Measurements from ENCODE around the gene WDR82. TPM values are rescaled to one million over a fixed set of nuclear protein-coding genes. Genes with fewer than 3 reads are reported as not detected.

The WDR82 gene
- total and polyA plus RNA-seq, 2 of the 8 experiments (the other 6 are each of a cell fraction or from before 2014, with no cell fraction given) = 33.5 to 82.7 TPM

DNA sequence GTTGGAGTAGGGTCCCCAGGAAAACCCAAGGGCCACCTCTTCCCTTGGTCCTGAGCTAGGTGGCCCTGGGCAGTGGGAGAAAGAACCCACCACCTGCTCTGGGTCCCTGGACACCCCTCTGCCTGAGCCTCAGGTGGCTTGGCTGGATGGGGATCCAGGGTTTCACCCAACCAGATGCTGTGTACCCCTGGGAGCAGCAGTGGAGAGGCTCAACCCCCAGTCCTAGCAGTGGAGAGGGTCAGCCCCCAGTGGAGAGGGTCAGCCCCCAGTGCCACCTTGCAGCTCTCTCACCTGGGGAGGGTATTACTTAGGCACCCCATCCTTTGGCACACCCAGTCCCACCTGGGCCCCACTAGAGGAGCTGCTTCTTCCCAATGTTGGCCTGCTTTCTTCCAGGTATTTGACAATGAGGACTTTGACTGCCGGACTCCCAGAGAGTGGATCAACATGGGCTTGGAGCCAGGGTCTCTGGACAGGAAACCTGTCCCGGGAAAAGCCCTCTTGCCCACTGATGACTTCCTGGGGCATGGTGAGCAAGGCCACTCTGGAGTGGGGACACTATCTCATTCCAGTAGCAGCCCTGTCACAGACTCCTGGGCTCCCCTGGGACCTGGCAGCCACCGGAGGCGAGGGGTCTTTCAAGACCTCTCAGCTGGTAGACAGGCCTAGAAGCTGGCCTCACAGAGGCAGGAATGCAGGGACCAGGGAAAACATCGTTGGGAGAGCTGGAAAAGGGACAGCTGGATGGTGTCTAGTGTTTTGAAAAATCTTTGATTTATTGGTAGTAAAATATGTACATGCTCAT is 49.2 kb upstream of the WDR82 start:
- Histone ChIP-seq H3K23ac (ENCODE audit: insufficient read length) (no peak overlapping the region), H2BK120ac (replicated peaks; ENCODE audit: low read depth, low read length) (no peak overlapping the region), H3K79me1 (ENCODE audit: low read depth, low read length) (no peaks in the 10 kb centered on the region), H3K4me3 (ENCODE audit: extremely low read depth in 1 of 4, insufficient read depth in 2 of 4, low read depth in 3 of 4, low read length in 4 of 4) (no peak overlapping the region), H4K20me1 (replicated peaks in 1 of 2; ENCODE audit: control insufficient read depth in 1 of 2, insufficient read depth in 2 of 2, low read length in 2 of 2) (peaks cover 0 to 1% of the 10 kb centered on the region in 2 experiments), H4K8ac (ENCODE audit: extremely low read depth, insufficient read depth, low read length) (no peak overlapping the region), H2BK12ac (ENCODE audit: low read depth, low read length) (no peak overlapping the region), H3K27ac (ENCODE audit: low read depth, low read length) (no peak overlapping the region), H3K9ac (replicated peaks in 1 of 4; ENCODE audit: extremely low read depth in 1 of 4, low read depth in 3 of 4, low read length in 3 of 4) (no peak overlapping the region), H2AK5ac (ENCODE audit: low read depth, low read length) (no peak overlapping the region), H3K79me2 (ENCODE audit: control insufficient read depth in 1 of 2, insufficient read depth in 2 of 2, low read length in 2 of 2) (no peaks in the 10 kb centered on the region), H3K4me1 (replicated peaks in 1 of 4; ENCODE audit: control insufficient read depth in 3 of 4, insufficient read depth in 4 of 4, low read length in 3 of 4) (no peaks in the 10 kb centered on the region), H3K18ac (ENCODE audit: extremely low read depth, low read length) (no peak overlapping the region), H4K91ac (replicated peaks; ENCODE audit: insufficient read length, low read length) (no peak overlapping the region), H2BK5ac (ENCODE audit: low read depth, low read length) (no peak overlapping the region), H3K4ac (replicated peaks; ENCODE audit: insufficient read length, low read depth, low read length) (no peak overlapping the region), H3K36me3 (ENCODE audit: control insufficient read depth in 2 of 4, insufficient read depth in 4 of 4, low read length in 3 of 4) (no peaks in the 10 kb centered on the region), H3K23me2 (ENCODE audit: low read depth, low read length) (peaks cover 3% of the 10 kb centered on the region; the same call in 1 of the 2 replicates), H2BK20ac (ENCODE audit: low read length) (no peak overlapping the region), H3K4me2 (ENCODE audit: insufficient read depth in 1 of 2, low read depth in 2 of 2, low read length in 2 of 2) (no peak overlapping the region), H2AFZ (ENCODE audit: low read length) (no peak overlapping the region), H3K14ac (ENCODE audit: insufficient read length) (no peak overlapping the region), H3K56ac (replicated peaks; ENCODE audit: insufficient read length, low read depth, low read length) (no peak overlapping the region), H4K5ac (ENCODE audit: insufficient read length, low read depth, low read length) (no peak overlapping the region), H3K27me3 (replicated peaks in 1 of 4; ENCODE audit: control insufficient read depth in 3 of 4, extremely low read depth in 1 of 4, insufficient read depth in 3 of 4, low read length in 3 of 4) (no peaks in the 10 kb centered on the region; a peak in 1 of 7 replicates), H2BK15ac (ENCODE audit: low read length) (no peak overlapping the region), H3K9me3 (ENCODE audit: insufficient read depth in 2 of 2, low read depth in 1 of 2, low read length in 1 of 2) (no peaks in the 10 kb centered on the region)
- CTCF ChIA-PET (ENCODE audit: partially characterized antibody) = interaction anchor here (0.9 to 6.2 kb wide), 8 partner anchors 8 to 119 kb away, joined by 3 to 60 read pairs (median 6); no protein-coding TSS in a partner anchor
- TF ChIP-seq BRCA1 (IDR thresholded peaks at IDR 0.05; ENCODE audit: low read depth, low read length) = no peak
- TF ChIP-seq HDAC6 (IDR thresholded peaks at IDR 0.05; ENCODE audit: low read depth, low read length) = no peak
- TF ChIP-seq SIRT6 (IDR thresholded peaks at IDR 0.05; ENCODE audit: low read length) = no peak
- TF ChIP-seq YY1 (IDR thresholded peaks at IDR 0.05; ENCODE audit: low read depth, low read length) = no peak
- TF ChIP-seq KDM1A (IDR thresholded peaks at IDR 0.05; ENCODE audit: borderline replicate concordance, low read length) = no peak
- TF ChIP-seq CHD1 (IDR thresholded peaks at IDR 0.05; ENCODE audit: low read depth, low read length) = no peak
- TF ChIP-seq SIX5 (IDR thresholded peaks at IDR 0.05; ENCODE audit: low read depth, low read length) = no peak
- TF ChIP-seq CBX8 (IDR thresholded peaks at IDR 0.05; ENCODE audit: borderline replicate concordance, low read depth, low read length) = no peak
- TF ChIP-seq BCL11A (IDR thresholded peaks at IDR 0.05; ENCODE audit: low read depth in 2 of 2, low read length in 2 of 2) = no peak
- TF ChIP-seq ATF2 (IDR thresholded peaks at IDR 0.05; ENCODE audit: low read length) = no peak
- 81% methylated on average over 5 of the region's 5 CpGs; no CpG with 5 or more reads in 1 of the 2 experiments for WGBS, 2 experiments (ENCODE audit: extremely low coverage in 1 of 2, insufficient coverage in 1 of 2, insufficient read length in 1 of 2, insufficient replicate concordance in 2 of 2, low coverage in 1 of 2, low lambda C conversion rate in 2 of 2, missing lambda C conversion rate in 1 of 2)
- FAIRE-seq (no peak), DNase-seq (ENCODE audit: low read depth in 1 of 2, low spot score in 2 of 2) (no peak)
- POLR2A ChIA-PET (ENCODE audit: partially characterized antibody) = interaction anchor here (0.6 to 1.2 kb wide), 2 partner anchors 42 to 50 kb away, joined by 3 read pairs; partner anchors contain the start of gene WDR82
